IgD-negative memory B cell (primary cell): ENCODE data around the gene PACRG. TPM values are rescaled to one million over a fixed set of nuclear protein-coding genes. Genes with fewer than 3 reads are reported as not detected.

ENCODE experiments used
- H3K27ac Mint-ChIP-seq, 3 donors: one replicate each; pipeline ENCODE4 v1.8.0; 2020 to 2022; ENCODE audit warnings: mild to moderate bottlenecking in 3 of 3, mixed read lengths in 3 of 3, moderate library complexity in 1 of 3
- H3K27me3 Mint-ChIP-seq: one replicate; pipeline ENCODE4 v1.8.0; 2021; ENCODE audit warnings: mixed read lengths
- H3K36me3 Mint-ChIP-seq: one replicate; pipeline ENCODE4 v1.8.0; 2020; ENCODE audit warnings: mild to moderate bottlenecking, mixed read lengths
- H3K4me1 Mint-ChIP-seq, 3 donors: one replicate each; pipeline ENCODE4 v1.8.0; 2020 to 2022; ENCODE audit warnings: mixed read lengths in 3 of 3, mild to moderate bottlenecking in 1 of 3
- H3K4me3 Mint-ChIP-seq, 4 donors: one replicate each; pipeline ENCODE4 v1.8.0; 2020 to 2022; ENCODE audit warnings: mild to moderate bottlenecking in 4 of 4, mixed read lengths in 4 of 4, moderate library complexity in 3 of 4
- H3K9me3 Mint-ChIP-seq, 3 donors: one replicate each; pipeline ENCODE4 v1.8.0; 2020 to 2021; ENCODE audit warnings: mixed read lengths in 3 of 3, mild to moderate bottlenecking in 1 of 3
- polyA plus RNA-seq: library from polyadenylated mRNA; unstranded; fragments of 300-500 nt; fragmentation: Illumina TruSeq; gene quantifications from one replicate; pipeline ENCODE4 v1.2.3, GENCODE V29; 2021

The PACRG gene
- polyA plus RNA-seq, 1 donor from 2014 or later, result not detected

GRCh38 chr6:163126741-163127140 is 399.0 kb downstream of the PACRG start:
- Mint-ChIP-seq H3K27me3 (no peaks in the 10 kb centered on the region), H3K4me1 (peaks cover 0 to 1% (median 0%) of the 10 kb centered on the region in 3 donors), H3K36me3 (no peaks in the 10 kb centered on the region), H3K27ac (no peak overlapping the region), H3K9me3 (peaks cover 0 to 4% (median 0%) of the 10 kb centered on the region in 3 donors), H3K4me3 (no peak overlapping the region)

DNA sequence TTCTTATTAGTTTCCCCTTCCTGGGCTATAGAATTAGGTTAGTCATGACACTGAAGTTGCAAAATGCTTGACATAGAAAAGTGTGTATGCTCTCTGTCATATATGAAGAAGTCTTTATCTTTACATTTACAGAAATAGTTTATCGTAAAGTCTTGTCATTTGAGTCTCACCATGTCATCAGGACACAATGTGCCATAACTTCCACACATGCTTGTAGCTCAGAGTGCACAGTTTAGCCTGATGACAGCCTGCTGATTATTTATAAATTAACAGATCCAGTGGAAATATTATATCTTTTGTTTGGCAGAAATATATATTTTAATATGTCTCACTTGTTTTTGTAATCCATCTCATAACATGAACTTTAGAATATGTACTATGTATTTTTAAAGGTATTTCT is 399.8 kb downstream of the PACRG start:
- no peak overlapping the region for H3K27ac Mint-ChIP-seq
- no peaks in the 10 kb centered on the region for H3K36me3 Mint-ChIP-seq
- no peak overlapping the region for H3K4me3 Mint-ChIP-seq
- H3K27me3 Mint-ChIP-seq, result no peaks in the 10 kb centered on the region
- peaks cover 0 to 4% (median 0%) of the 10 kb centered on the region in 3 donors for H3K9me3 Mint-ChIP-seq
- no peaks in the 10 kb centered on the region for H3K4me1 Mint-ChIP-seq

- Mint-ChIP-seq H3K36me3 (no peaks in the 10 kb centered on the region), H3K4me3 (no peak overlapping the region), H3K4me1 (no peaks in the 10 kb centered on the region), H3K27ac (no peak overlapping the region), H3K27me3 (no peaks in the 10 kb centered on the region), H3K9me3 (peaks cover 0 to 7% (median 0%) of the 10 kb centered on the region in 3 donors)
Measured at GRCh38 chr6:163128324-163128723, 400.6 kb downstream of the PACRG start.

- H3K4me1 Mint-ChIP-seq, result no peaks in the 10 kb centered on the region
- peaks cover 0 to 3% (median 1%) of the 10 kb centered on the region in 3 donors for H3K9me3 Mint-ChIP-seq
- H3K4me3 Mint-ChIP-seq, result no peak overlapping the region
- no peaks in the 10 kb centered on the region for H3K36me3 Mint-ChIP-seq
- H3K27me3 Mint-ChIP-seq, result peaks cover under 1% of the 10 kb centered on the region
- no peak overlapping the region for H3K27ac Mint-ChIP-seq
Measured at GRCh38 chr6:163132050-163132750, 404.4 kb downstream of the PACRG start.

GRCh38 chr6:163133017-163133416 is 405.2 kb downstream of the PACRG start:
- H3K27me3 Mint-ChIP-seq, result peaks cover 3% of the 10 kb centered on the region
- H3K36me3 Mint-ChIP-seq, result no peaks in the 10 kb centered on the region
- H3K4me1 Mint-ChIP-seq, result no peaks in the 10 kb centered on the region
- peaks cover 0 to 3% (median 1%) of the 10 kb centered on the region in 3 donors for H3K9me3 Mint-ChIP-seq
- no peak overlapping the region for H3K27ac Mint-ChIP-seq
- H3K4me3 Mint-ChIP-seq, result no peak overlapping the region

- Mint-ChIP-seq H3K27ac (no peak overlapping the region), H3K4me1 (no peaks in the 10 kb centered on the region), H3K9me3 (peaks cover 0 to 3% (median 1%) of the 10 kb centered on the region in 3 donors), H3K36me3 (no peaks in the 10 kb centered on the region), H3K4me3 (no peak overlapping the region), H3K27me3 (peaks cover 3% of the 10 kb centered on the region)
Measured at GRCh38 chr6:163133691-163134090, 405.9 kb downstream of the PACRG start.

DNA sequence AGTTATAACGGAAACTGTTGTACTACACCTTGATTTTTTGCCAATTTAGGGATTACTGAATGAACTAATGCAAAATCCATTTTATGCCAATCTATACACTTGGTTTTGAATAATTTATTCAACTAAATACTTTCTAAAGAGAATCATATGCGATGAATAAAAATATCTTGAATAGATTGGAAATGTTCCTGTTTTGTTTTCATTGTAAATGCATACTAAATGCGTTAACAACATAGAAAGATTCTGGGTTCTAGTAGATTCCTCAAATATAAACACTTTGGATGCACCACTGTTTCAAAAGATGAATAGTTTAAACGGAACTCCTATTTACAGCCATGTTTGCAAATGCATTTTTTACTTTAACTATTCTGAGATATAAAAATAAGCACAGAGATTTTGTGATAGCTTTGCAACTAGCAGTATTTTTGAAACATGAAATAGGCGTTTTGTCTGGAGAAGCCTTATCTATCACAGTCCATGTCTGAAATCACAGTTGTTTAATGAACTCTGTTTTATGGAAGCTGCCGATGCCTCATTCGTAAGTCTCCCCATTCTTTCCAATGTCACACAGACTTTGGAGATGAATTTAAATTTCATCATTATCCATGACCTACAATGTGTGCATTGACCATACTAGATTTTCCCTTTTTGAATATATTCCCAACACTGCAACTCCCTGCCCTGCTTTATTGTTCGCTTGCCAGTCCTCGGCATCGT is 409.1 kb downstream of the PACRG start:
- H3K27ac Mint-ChIP-seq, result no peak overlapping the region
- no peaks in the 10 kb centered on the region for H3K36me3 Mint-ChIP-seq
- peaks cover 3% of the 10 kb centered on the region for H3K27me3 Mint-ChIP-seq
- H3K4me1 Mint-ChIP-seq, result no peaks in the 10 kb centered on the region
- peaks cover 0 to 3% (median 1%) of the 10 kb centered on the region in 3 donors for H3K9me3 Mint-ChIP-seq
- H3K4me3 Mint-ChIP-seq, result no peak overlapping the region

GRCh38 chr6:163137398-163137881 is 409.7 kb downstream of the PACRG start:
- Mint-ChIP-seq H3K36me3 (no peaks in the 10 kb centered on the region), H3K4me3 (no peak overlapping the region), H3K9me3 (peaks cover 0 to 3% (median 1%) of the 10 kb centered on the region in 3 donors), H3K27ac (no peak overlapping the region), H3K27me3 (peaks cover 3% of the 10 kb centered on the region), H3K4me1 (no peaks in the 10 kb centered on the region)

- Mint-ChIP-seq H3K27me3 (peaks cover 4% of the 10 kb centered on the region), H3K4me3 (peak overlapping the region in 1 of 4 donors; percentile 2), H3K36me3 (peaks cover under 1% of the 10 kb centered on the region), H3K4me1 (no peaks in the 10 kb centered on the region), H3K9me3 (peaks cover 0 to 2% (median 0%) of the 10 kb centered on the region in 3 donors), H3K27ac (no peak overlapping the region)
Measured at GRCh38 chr6:163146036-163146435, 418.3 kb downstream of the PACRG start.

DNA sequence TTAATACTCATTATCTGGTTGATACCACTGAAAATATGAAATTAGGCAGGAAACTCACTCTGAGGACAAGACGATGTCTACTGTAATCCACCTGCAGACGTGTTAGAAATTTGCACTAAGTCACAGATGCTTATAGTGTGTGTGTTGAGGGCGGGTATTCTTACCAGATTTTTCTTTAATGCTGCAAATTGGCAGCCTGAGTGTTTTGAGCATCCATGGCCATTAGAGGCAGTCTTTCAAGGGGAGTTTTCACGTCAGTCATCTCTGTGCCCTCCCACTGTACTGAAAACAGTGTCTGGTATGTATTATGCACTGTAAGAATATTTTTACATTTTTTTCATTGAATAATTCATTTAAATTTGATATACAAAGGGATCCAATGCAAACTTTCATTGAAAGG is 420.2 kb downstream of the PACRG start:
- no peaks in the 10 kb centered on the region for H3K4me1 Mint-ChIP-seq
- H3K27me3 Mint-ChIP-seq, result peaks cover 4% of the 10 kb centered on the region
- H3K27ac Mint-ChIP-seq, result no peak overlapping the region
- H3K36me3 Mint-ChIP-seq, result peaks cover 2% of the 10 kb centered on the region
- peaks cover 0 to 2% (median 0%) of the 10 kb centered on the region in 3 donors for H3K9me3 Mint-ChIP-seq
- no peak overlapping the region for H3K4me3 Mint-ChIP-seq

GRCh38 chr6:163148451-163149278 is 420.9 kb downstream of the PACRG start:
- peaks cover 0 to 2% (median 0%) of the 10 kb centered on the region in 3 donors for H3K9me3 Mint-ChIP-seq
- peaks cover 2% of the 10 kb centered on the region for H3K36me3 Mint-ChIP-seq
- H3K4me1 Mint-ChIP-seq, result no peaks in the 10 kb centered on the region
- no peak overlapping the region for H3K27ac Mint-ChIP-seq
- H3K27me3 Mint-ChIP-seq, result peaks cover 4% of the 10 kb centered on the region
- no peak overlapping the region for H3K4me3 Mint-ChIP-seq

- peaks cover 2% of the 10 kb centered on the region for H3K36me3 Mint-ChIP-seq
- no peak overlapping the region for H3K27ac Mint-ChIP-seq
- peaks cover 0 to 2% (median 0%) of the 10 kb centered on the region in 3 donors for H3K9me3 Mint-ChIP-seq
- H3K4me3 Mint-ChIP-seq, result no peak overlapping the region
- peaks cover 4% of the 10 kb centered on the region for H3K27me3 Mint-ChIP-seq
- H3K4me1 Mint-ChIP-seq, result no peaks in the 10 kb centered on the region
Measured at GRCh38 chr6:163149279-163149848, 421.6 kb downstream of the PACRG start.

DNA sequence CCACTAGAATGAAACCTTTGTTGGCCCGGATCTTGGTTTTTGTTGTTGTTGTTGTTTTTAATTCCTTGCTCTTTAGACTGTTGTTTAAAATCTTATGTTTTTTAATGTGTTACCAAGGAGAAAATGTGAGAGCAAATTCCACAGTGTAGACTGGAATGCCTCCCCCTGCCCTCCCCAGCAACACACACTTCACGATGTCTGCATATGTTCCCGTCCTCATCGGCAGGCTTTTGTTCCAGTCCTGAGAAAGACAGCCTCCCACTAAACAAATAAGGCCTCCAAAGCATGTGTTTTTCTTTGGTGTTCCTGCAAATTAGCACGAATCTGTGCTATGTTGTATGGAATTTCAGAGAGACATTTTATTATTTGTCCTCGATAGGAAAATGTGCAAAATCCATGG is 423.4 kb downstream of the PACRG start:
- Mint-ChIP-seq H3K4me3 (no peak overlapping the region), H3K4me1 (no peaks in the 10 kb centered on the region), H3K27me3 (peaks cover 4% of the 10 kb centered on the region), H3K36me3 (peaks cover 2% of the 10 kb centered on the region), H3K9me3 (peaks cover 0 to 3% (median 2%) of the 10 kb centered on the region in 3 donors), H3K27ac (peak overlapping the region in 1 of 3 donors; percentile 24)

GRCh38 chr6:163152701-163153100 is 424.9 kb downstream of the PACRG start:
- no peak overlapping the region for H3K4me3 Mint-ChIP-seq
- H3K27me3 Mint-ChIP-seq, result peaks cover 4% of the 10 kb centered on the region
- H3K4me1 Mint-ChIP-seq, result no peaks in the 10 kb centered on the region
- peaks cover 0 to 3% (median 2%) of the 10 kb centered on the region in 3 donors for H3K9me3 Mint-ChIP-seq
- H3K27ac Mint-ChIP-seq, result no peak overlapping the region
- H3K36me3 Mint-ChIP-seq, result peaks cover 2% of the 10 kb centered on the region
